ENCODE results near the gene HHIPL1. TPM values are rescaled to one million over a fixed set of nuclear protein-coding genes. Genes with fewer than 3 reads are reported as not detected.

Gene HHIPL1
- total RNA-seq, 1 experiment from 2014 or later: 2.6 TPM

GRCh38 chr14:99717682-99718013, 72.7 kb downstream of the HHIPL1 start:
- Mint-ChIP-seq H3K27ac (peak overlapping the region in 1 of 3 experiments; percentile 78; a peak in 1 of 7 replicates), H3K36me3 (ENCODE audit: insufficient read depth in 1 of 3, low read depth in 3 of 3) (no peaks in the 10 kb centered on the region), H3K4me3 (no peak overlapping the region), H3K4me1 (peaks cover 10 to 18% of the 10 kb centered on the region in 2 experiments), H3K27me3 (ENCODE audit: low read depth) (peaks cover 12% of the 10 kb centered on the region), H3K9me3 (peaks cover 2 to 9% of the 10 kb centered on the region in 2 experiments; a peak in 4 of 5 replicates)
- no peak overlapping the region for H2BK120ac ChIP-seq (ENCODE audit: low read depth, low read length, poor library complexity, severe bottlenecking)
- no peaks in the 10 kb centered on the region for H3K4me1 ChIP-seq (ENCODE audit: insufficient read depth, low read length)
- no peak overlapping the region for H4K5ac ChIP-seq (ENCODE audit: insufficient read length, low read depth, low read length)
- H4K20me1 ChIP-seq (ENCODE audit: control insufficient read depth, insufficient read depth, insufficient read length): no peaks in the 10 kb centered on the region
- no peak overlapping the region for H2AFZ ChIP-seq (ENCODE audit: low read length)
- no CpG with 5 or more reads among the region's 5 CpGs for WGBS (ENCODE audit: extremely low coverage, insufficient read length, low lambda C conversion rate)
- no peak overlapping the region for H3K9ac ChIP-seq (ENCODE audit: extremely low read depth, insufficient read length, low read length)
- H3K79me1 ChIP-seq (ENCODE audit: insufficient read depth, low read depth, low read length, poor library complexity, severe bottlenecking): no peaks in the 10 kb centered on the region
- no peak overlapping the region for H2AK5ac ChIP-seq (ENCODE audit: insufficient read length, low read length)
- H3K4me2 ChIP-seq (ENCODE audit: insufficient read depth, insufficient read length, low read length): no peak overlapping the region
- no peak overlapping the region for H2BK5ac ChIP-seq (ENCODE audit: insufficient read length, low read length)
- H3K18ac ChIP-seq (ENCODE audit: insufficient read length, low read depth, low read length): no peak overlapping the region
- no peak overlapping the region for H2BK20ac ChIP-seq (ENCODE audit: low read depth, low read length, poor library complexity, severe bottlenecking)
- H3K56ac ChIP-seq (ENCODE audit: insufficient read length, low read depth, low read length): no peak overlapping the region
- H3K4ac ChIP-seq (ENCODE audit: low read depth, low read length): no peak overlapping the region
- no peak for TF ChIP-seq CTCF (conservative IDR thresholded peaks at IDR 0.05)
- H3K23ac ChIP-seq (ENCODE audit: insufficient read length, low read depth, low read length): no peak overlapping the region
- no peak overlapping the region for H3K27ac ChIP-seq (ENCODE audit: insufficient read length, low read depth, low read length)
- no peaks in the 10 kb centered on the region for H3K79me2 ChIP-seq (ENCODE audit: insufficient read depth, low read length)
- H3T11ph ChIP-seq (ENCODE audit: low read length): no peak overlapping the region
- H4K91ac ChIP-seq (ENCODE audit: insufficient read length, low read depth, low read length): no peak overlapping the region
- H4K8ac ChIP-seq (replicated peaks; ENCODE audit: insufficient read length, low read depth, low read length): no peak overlapping the region
- H3K27me3 ChIP-seq (ENCODE audit: insufficient read depth, low read length): no peaks in the 10 kb centered on the region
- no peak overlapping the region for H2BK15ac ChIP-seq (ENCODE audit: low read depth, low read length)
- H3K14ac ChIP-seq (ENCODE audit: insufficient read depth, low read length): peak overlapping the region; percentile 40; the same call in 1 of the 2 replicates
- H2BK12ac ChIP-seq (ENCODE audit: insufficient read length, low read depth, low read length): no peak overlapping the region
- H3K23me2 ChIP-seq (ENCODE audit: insufficient read length, low read depth, low read length, poor library complexity, severe bottlenecking): no peaks in the 10 kb centered on the region
- DNase-seq: no peak
- H3K9me3 ChIP-seq (ENCODE audit: control insufficient read depth, low read depth, low read length): no peaks in the 10 kb centered on the region

Measured in H9 (cell line).